NOMO-1 treated with dmso at 0.1 percent for 144 hours (cell line): ENCODE measurements around the gene UGT2B17.
"Not testable (repeated sequence)": the region's sequence is repeated elsewhere in the genome, so short reads cannot be mapped to it uniquely, and the experiment has no call there.

Source experiments
- DNase-seq: peaks from one replicate; lab custom pipeline; 2025; ENCODE audit not compliant: unreplicated experiment; lab: John Stamatoyannopoulos, UW

UGT2B17 gene

GRCh38 chr4:68576272-68577125, at the start of gene UGT2B17:
Gene UGT2B17, minus strand, starts transcription at chr4:68576322. Its CDS starts 7,838 bp downstream, at chr4:68568484.
- no peak for DNase-seq

GRCh38 chr4:68622731-68623130, 46.6 kb upstream of the UGT2B17 start:
- not testable (repeated sequence) for DNase-seq

GRCh38 chr4:68617003-68617698, 41.0 kb upstream of the UGT2B17 start:
- no peak for DNase-seq

GRCh38 chr4:68615699-68616422, 39.7 kb upstream of the UGT2B17 start:
- DNase-seq, result no peak

GRCh38 chr4:68613752-68614151, 37.6 kb upstream of the UGT2B17 start:
- DNase-seq, result no peak

- DNase-seq, result no peak
Observed at GRCh38 chr4:68606240-68606639, 30.1 kb upstream of the UGT2B17 start.

GRCh38 chr4:68599150-68599549, 23.0 kb upstream of the UGT2B17 start:
- DNase-seq, result no peak

GRCh38 chr4:68597482-68597881, 21.4 kb upstream of the UGT2B17 start:
- DNase-seq, result no peak

GRCh38 chr4:68594678-68595077, 18.6 kb upstream of the UGT2B17 start:
- DNase-seq, result no peak

GRCh38 chr4:68593112-68593511, 17.0 kb upstream of the UGT2B17 start:
- no peak for DNase-seq

- no peak for DNase-seq
Observed at GRCh38 chr4:68592673-68593072, 16.6 kb upstream of the UGT2B17 start.

GRCh38 chr4:68591204-68591603, 15.1 kb upstream of the UGT2B17 start:
- DNase-seq, result no peak

GRCh38 chr4:68589790-68590189, 13.7 kb upstream of the UGT2B17 start:
- DNase-seq, result no peak

- DNase-seq, result no peak
Observed at GRCh38 chr4:68582339-68582717, 6.2 kb upstream of the UGT2B17 start.

GRCh38 chr4:68581383-68582338, 5.5 kb upstream of the UGT2B17 start:
- DNase-seq, result no peak

- no peak for DNase-seq
Observed at GRCh38 chr4:68577590-68577989, 1.5 kb upstream of the UGT2B17 start.

- not testable (repeated sequence) for DNase-seq
Observed at GRCh38 chr4:68575636-68576035, 486 bp downstream of the UGT2B17 start.

- DNase-seq, result no peak
Observed at GRCh38 chr4:68575081-68575480, 1.0 kb downstream of the UGT2B17 start.

GRCh38 chr4:68572653-68573170, 3.4 kb downstream of the UGT2B17 start:
- no peak for DNase-seq

GRCh38 chr4:68570122-68570507, 6.0 kb downstream of the UGT2B17 start:
- DNase-seq, result no peak
